Measurements from ENCODE around the gene BCDIN3D. TPM values are rescaled to one million over a fixed set of nuclear protein-coding genes. Genes with fewer than 3 reads are reported as not detected.

Gene BCDIN3D
- total RNA-seq, 1 experiment from 2014 or later = 1.6 TPM

- TF ChIP-seq ZNF281 (CRISPR knock-in tag; IDR thresholded peaks at IDR 0.05) = no peak
These were observed 48.1 kb upstream of the BCDIN3D start (continued) for GRCh38 chr12:49891012-49891411.

- no peak for DNase-seq (ENCODE audit: low spot score)
- ATAC-seq = no peak
- H3K4me1 Mint-ChIP-seq = peaks cover 26% of the 10 kb centered on the region
- ChIA-PET POLR2A (interaction anchor here (0.7 kb wide), 1 partner anchor 9 kb away, joined by 4 read pairs; no protein-coding TSS in a partner anchor), CTCF (interaction anchor here (0.5 to 1.4 kb wide), 3 partner anchors 23 to 711 kb away, joined by 4 to 6 read pairs (median 4); no protein-coding TSS in a partner anchor)
- no peak overlapping the region for H3K4me3 Mint-ChIP-seq
- H3K9me3 Mint-ChIP-seq = no peaks in the 10 kb centered on the region
- TF ChIP-seq GTF2I (CRISPR knock-in tag; conservative IDR thresholded peaks at IDR 0.05) (no peak), NR3C1 (CRISPR knock-in tag; conservative IDR thresholded peaks at IDR 0.05; ENCODE audit: low read depth) (no peak), CREM (CRISPR knock-in tag; IDR thresholded peaks at IDR 0.05) (no peak), ZNF671 (CRISPR knock-in tag; IDR thresholded peaks at IDR 0.05) (no peak), PRRX2 (CRISPR knock-in tag; IDR thresholded peaks at IDR 0.05) (no peak)
- H3K36me3 Mint-ChIP-seq = no peaks in the 10 kb centered on the region
- H3K27ac Mint-ChIP-seq = no peak overlapping the region
- peaks cover 3% of the 10 kb centered on the region; the same call in 1 of the 2 replicates for H3K27me3 Mint-ChIP-seq (ENCODE audit: low read depth)
These were observed 47.2 kb upstream of the BCDIN3D start for GRCh38 chr12:49890096-49890461.

GRCh38 chr12:49889361-49890095 is 46.6 kb upstream of the BCDIN3D start:
- POLR2A ChIA-PET = interaction anchor here (0.7 kb wide), 1 partner anchor 9 kb away, joined by 4 read pairs; no protein-coding TSS in a partner anchor
- H3K9me3 Mint-ChIP-seq = no peaks in the 10 kb centered on the region
- no peak overlapping the region for H3K4me3 Mint-ChIP-seq
- H3K4me1 Mint-ChIP-seq = peaks cover 28% of the 10 kb centered on the region
- no peak overlapping the region for H3K27ac Mint-ChIP-seq
- CTCF ChIA-PET = interaction anchor here (0.5 to 1.4 kb wide), 3 partner anchors 23 to 711 kb away, joined by 4 to 6 read pairs (median 4); no protein-coding TSS in a partner anchor
- peaks cover under 1% of the 10 kb centered on the region; the same call in 1 of the 2 replicates for H3K27me3 Mint-ChIP-seq (ENCODE audit: low read depth)
- no peak for ATAC-seq
- H3K36me3 Mint-ChIP-seq = no peaks in the 10 kb centered on the region
- no peak for TF ChIP-seq RORB (CRISPR knock-in tag; IDR thresholded peaks at IDR 0.05)
- TF ChIP-seq ATF1 (CRISPR knock-in tag; IDR thresholded peaks at IDR 0.05) = no peak
- no peak for TF ChIP-seq NR2C2 (CRISPR knock-in tag; IDR thresholded peaks at IDR 0.05)
- no peak for TF ChIP-seq ELF4 (CRISPR knock-in tag; IDR thresholded peaks at IDR 0.05; ENCODE audit: low read depth)
- no peak for TF ChIP-seq MXD4 (CRISPR knock-in tag; IDR thresholded peaks at IDR 0.05; ENCODE audit: borderline replicate concordance)
- TF ChIP-seq MYBL2 (CRISPR knock-in tag; IDR thresholded peaks at IDR 0.05) = no peak
- no peak for TF ChIP-seq PREB (CRISPR knock-in tag; IDR thresholded peaks at IDR 0.05; ENCODE audit: borderline replicate concordance)
- no peak for TF ChIP-seq USF2 (CRISPR knock-in tag; IDR thresholded peaks at IDR 0.05)
- TF ChIP-seq NR1H2 (CRISPR knock-in tag; IDR thresholded peaks at IDR 0.05) = no peak
- no peak for TF ChIP-seq GRHL2 (CRISPR knock-in tag; IDR thresholded peaks at IDR 0.05; ENCODE audit: insufficient replicate concordance, severe bottlenecking)
- no peak for TF ChIP-seq TP53 (CRISPR knock-in tag; IDR thresholded peaks at IDR 0.05)
- TF ChIP-seq PRRX2 (CRISPR knock-in tag; IDR thresholded peaks at IDR 0.05) = no peak
- no peak for TF ChIP-seq ZMAT4 (CRISPR knock-in tag; IDR thresholded peaks at IDR 0.05)
- TF ChIP-seq IRF1 (CRISPR knock-in tag; IDR thresholded peaks at IDR 0.05) = no peak
- TF ChIP-seq JAZF1 (CRISPR knock-in tag; IDR thresholded peaks at IDR 0.05) = no peak
- no peak for DNase-seq (ENCODE audit: low spot score)

All from WTC11 (cell line).